A549 (cell line): Measurements from ENCODE around the gene LRP1. TPM values are rescaled to one million over a fixed set of nuclear protein-coding genes. Genes with fewer than 3 reads are reported as not detected.
A peak's percentile ranks its signal among the peaks of the same experiment; 100 is the strongest.

ENCODE experiments used
- ATAC-seq, 2 experiments: fragments of 200-7000 bp in 1 of 2; fragments of >200 bp in 1 of 2; cut with Nextera tagmentation in 1 of 2; cut with Tn5 transposase in 1 of 2; 3 replicates each; pipeline versions ENCODE4 v1.8.0 to v1.9.1; 2018 to 2020; ENCODE audit warnings: mild to moderate bottlenecking in 1 of 2, moderate library complexity in 1 of 2
- CTCF ChIA-PET: fragments of 300-600 bp; sonication (Branson Sonifier 250); formaldehyde crosslinking; extraction: SDS; loops from one replicate; lab custom pipeline; 2021; ENCODE audit warnings: antibody characterized with exemption, inconsistent platforms; lab: Yijun Ruan, JAX
- POLR2A ChIA-PET: fragments of 350-600 bp; formaldehyde crosslinking; extraction: SDS; loops from one replicate; lab custom pipeline; 2021; ENCODE audit warnings: antibody characterized with exemption, inconsistent platforms; lab: Yijun Ruan, JAX
- DNase-seq, 2 experiments: peaks; one replicate each; pipeline versions ENCODE4 v3.0.0 to v3.0.0-alpha.2; 2011 to 2016; ENCODE audit warnings: low read depth in 1 of 2, low spot score in 1 of 2
- FAIRE-seq: peaks from 2 replicates; lab custom pipeline; 2011; peaks lifted over from hg19 to GRCh38; lab: Jason Lieb, UNC
- H3K27ac ChIP-seq, 2 experiments: fragments of >200 bp; sonication (Bioruptor Twin); formaldehyde crosslinking; 3 replicates each; pipeline ENCODE4 v1.5.1; 2016 to 2017
- H3K4me1 ChIP-seq: fragments of >200 bp; sonication (Bioruptor Twin); formaldehyde crosslinking; 3 replicates; pipeline ENCODE4 v1.6.1; 2016
- H3K4me2 ChIP-seq: fragments of >200 bp; sonication (Bioruptor Twin); formaldehyde crosslinking; 3 replicates; pipeline ENCODE4 v1.6.1; 2016
- H3K4me3 ChIP-seq: fragments of >200 bp; sonication (Bioruptor Twin); formaldehyde crosslinking; 3 replicates; pipeline ENCODE4 v1.5.1; 2016
- H3K9me3 ChIP-seq: fragments of >200 bp; sonication (Bioruptor Twin); formaldehyde crosslinking; 3 replicates; pipeline ENCODE4 v1.6.1; 2016
- CBX2 ChIP-seq: fragments of 200-600 bp; sonication (generic); IDR thresholded peaks from 2 replicates; pipeline ENCODE4 v1.6.1; 2016; ENCODE audit warnings: low read depth, mild to moderate bottlenecking, borderline replicate concordance
- CBX8 ChIP-seq: fragments of 200-600 bp; sonication (generic); IDR thresholded peaks from 2 replicates; pipeline ENCODE4 v1.6.1; 2016
- CHD2 ChIP-seq: fragments of 150-350 bp; IDR thresholded peaks from 2 replicates; pipeline ENCODE4 v1.6.1; 2014; ENCODE audit warnings: low read length; ENCODE audit not compliant: partially characterized antibody
- CHD4 ChIP-seq: fragments of 200-600 bp; sonication (generic); IDR thresholded peaks from 2 replicates; pipeline ENCODE4 v1.6.1; 2016; ENCODE audit warnings: antibody characterized with exemption, mild to moderate bottlenecking, borderline replicate concordance
- EHF ChIP-seq: fragments of 250-450 bp; sonication (Bioruptor Pico); IDR thresholded peaks from 2 replicates; pipeline ENCODE4 v1.5.0; 2020; ENCODE audit warnings: mild to moderate bottlenecking
- EHMT2 ChIP-seq: fragments of 200-600 bp; sonication (generic); IDR thresholded peaks from 2 replicates; pipeline ENCODE4 v1.6.1; 2016; ENCODE audit warnings: antibody characterized with exemption, low read depth, mild to moderate bottlenecking, moderate library complexity
- EP300 ChIP-seq, 2 experiments: fragments of >200 bp; sonication (Bioruptor Twin); formaldehyde crosslinking; IDR thresholded peaks; 2 replicates in 1 of 2; 3 replicates in 1 of 2; pipeline ENCODE4 v1.6.1; 2016 to 2017
- ESRRA ChIP-seq: fragments of 150-350 bp; IDR thresholded peaks from 2 replicates; pipeline ENCODE4 v1.6.1; 2014; ENCODE audit warnings: mild to moderate bottlenecking, low read length, borderline replicate concordance
- FOXS1 ChIP-seq: fragments of 250-450 bp; sonication (Bioruptor Pico); IDR thresholded peaks from 2 replicates; pipeline ENCODE4 v1.5.0; 2020; ENCODE audit warnings: mild to moderate bottlenecking, moderate library complexity
- GATA3 ChIP-seq: IDR thresholded peaks from 2 replicates; pipeline ENCODE4 v1.6.1; 2012; ENCODE audit warnings: borderline replicate concordance
- HEYL ChIP-seq: fragments of 250-450 bp; sonication (Bioruptor Pico); IDR thresholded peaks from 2 replicates; pipeline ENCODE4 v1.8.0; 2021; ENCODE audit warnings: mild to moderate bottlenecking, moderate library complexity
- HOXB5 ChIP-seq: fragments of 250-450 bp; sonication (Bioruptor Pico); IDR thresholded peaks from 2 replicates; pipeline ENCODE4 v1.5.0; 2020; ENCODE audit warnings: mild to moderate bottlenecking, moderate library complexity
- JUN ChIP-seq, 2 experiments: fragments of >200 bp; sonication (Bioruptor Twin); formaldehyde crosslinking; IDR thresholded peaks; 2 replicates in 1 of 2; 3 replicates in 1 of 2; pipeline ENCODE4 v1.6.1; 2016 to 2017
- KDM1A ChIP-seq: fragments of 200-600 bp; sonication (generic); IDR thresholded peaks from 2 replicates; pipeline ENCODE4 v1.6.1; 2016; ENCODE audit warnings: low read depth, mild to moderate bottlenecking
- KDM5A ChIP-seq: fragments of 200-600 bp; sonication (generic); IDR thresholded peaks from 2 replicates; pipeline ENCODE4 v1.6.1; 2016; ENCODE audit warnings: antibody characterized with exemption, mild to moderate bottlenecking
- MAFK ChIP-seq: fragments of 450-650 bp; IDR thresholded peaks from 2 replicates; pipeline ENCODE4 v1.6.1; 2014; ENCODE audit not compliant: partially characterized antibody
- MAZ ChIP-seq: fragments of 150-350 bp; IDR thresholded peaks from 2 replicates; pipeline ENCODE4 v1.6.1; 2014; ENCODE audit warnings: antibody characterized with exemption, low read depth, low read length, borderline replicate concordance
- MYC ChIP-seq: IDR thresholded peaks from 2 replicates; pipeline ENCODE4 v1.6.1; 2012; ENCODE audit warnings: mild to moderate bottlenecking, inconsistent platforms, low read length, improper control_type of control experiment, borderline replicate concordance
- NPAS2 ChIP-seq: fragments of 250-450 bp; sonication (Bioruptor Pico); IDR thresholded peaks from 2 replicates; pipeline ENCODE4 v1.8.0; 2022; ENCODE audit warnings: mild to moderate bottlenecking, moderate library complexity, borderline replicate concordance
- PBX3 ChIP-seq: IDR thresholded peaks from 2 replicates; pipeline ENCODE4 v1.6.1; 2012
- POLR2A ChIP-seq: IDR thresholded peaks from 2 replicates; pipeline ENCODE4 v1.6.1; 2012; ENCODE audit warnings: mild to moderate bottlenecking, low read length
- POLR2AphosphoS2 ChIP-seq: conservative IDR thresholded peaks from 2 replicates; pipeline ENCODE4 v1.6.1; 2012; ENCODE audit warnings: low read length, improper control_type of control experiment, inconsistent platforms
- RAD21 ChIP-seq, 2 experiments: fragments of >200 bp in 1 of 2; sonication (Bioruptor Twin) in 1 of 2; formaldehyde crosslinking in 1 of 2; IDR thresholded peaks in 1 of 2; conservative IDR thresholded peaks in 1 of 2; 2 replicates in 1 of 2; 3 replicates in 1 of 2; pipeline ENCODE4 v1.6.1; 2012 to 2018; ENCODE audit warnings: inconsistent platforms in 1 of 2
- RFX5 ChIP-seq: fragments of 450-650 bp; IDR thresholded peaks from 2 replicates; pipeline ENCODE4 v1.7.1; 2014; ENCODE audit warnings: antibody characterized with exemption, mild to moderate bottlenecking, moderate library complexity
- RNF2 ChIP-seq: fragments of 200-600 bp; sonication (generic); IDR thresholded peaks from 2 replicates; pipeline ENCODE4 v1.6.1; 2016; ENCODE audit warnings: low read depth, mild to moderate bottlenecking, antibody characterized with exemption, moderate library complexity, borderline replicate concordance
- SREBF2 ChIP-seq: fragments of 450-650 bp; IDR thresholded peaks from 2 replicates; pipeline ENCODE4 v1.6.1; 2014; ENCODE audit warnings: mild to moderate bottlenecking, moderate library complexity
- TFCP2L1 ChIP-seq: fragments of 250-450 bp; sonication (Bioruptor Pico); IDR thresholded peaks from 2 replicates; pipeline ENCODE4 v1.5.0; 2021; ENCODE audit warnings: mild to moderate bottlenecking
- TP53 ChIP-seq: fragments of 250-450 bp; sonication (Bioruptor Pico); IDR thresholded peaks from 2 replicates; pipeline ENCODE4 v1.5.0; 2021; ENCODE audit warnings: mild to moderate bottlenecking, moderate library complexity
- ZC3H11A ChIP-seq: fragments of 450-650 bp; IDR thresholded peaks from 2 replicates; pipeline ENCODE4 v1.6.1; 2014; ENCODE audit warnings: antibody characterized with exemption, mild to moderate bottlenecking
- ZSCAN20 ChIP-seq: fragments of 250-450 bp; sonication (Bioruptor Pico); IDR thresholded peaks from 2 replicates; pipeline ENCODE4 v1.8.0; 2022; ENCODE audit warnings: mild to moderate bottlenecking, moderate library complexity
- WGBS: methylation state at CpG from one replicate; pipeline ENCODE4 v1.1.6; 2017; ENCODE audit errors: missing lambda C conversion rate; 5-methylcytosine and 5-hydroxymethylcytosine counted together
- polyA plus RNA-seq, 4 experiments: library from polyadenylated mRNA; depleted of rRNA in 3 of 4; stranded (reverse); fragments of >200 nt; fragmentation: RNase III in 1 of 4; extraction: RNeasy Plus Mini Kit Qiagen cat#74134 plus additional on column Dnase treatment in 1 of 4; gene quantifications; 2 replicates in 3 of 4; 3 replicates in 1 of 4; pipeline ENCODE4 v1.2.3, GENCODE V29; 2011 to 2017
- TF ChIP-seq, protein P1 (sequence below): fragments of >200 bp; sonication (Bioruptor Twin); formaldehyde crosslinking; IDR thresholded peaks from 2 replicates; pipeline ENCODE4 v1.6.1; 2016
- TF ChIP-seq, protein P2 (sequence below): fragments of 450-650 bp; IDR thresholded peaks from 2 replicates; pipeline ENCODE4 v1.6.1; 2014; ENCODE audit warnings: antibody characterized with exemption

LRP1 gene
- polyA plus RNA-seq, 2 of the 4 experiments (the other 2 are of a cell fraction): 5.6 to 9.4 TPM

DNA sequence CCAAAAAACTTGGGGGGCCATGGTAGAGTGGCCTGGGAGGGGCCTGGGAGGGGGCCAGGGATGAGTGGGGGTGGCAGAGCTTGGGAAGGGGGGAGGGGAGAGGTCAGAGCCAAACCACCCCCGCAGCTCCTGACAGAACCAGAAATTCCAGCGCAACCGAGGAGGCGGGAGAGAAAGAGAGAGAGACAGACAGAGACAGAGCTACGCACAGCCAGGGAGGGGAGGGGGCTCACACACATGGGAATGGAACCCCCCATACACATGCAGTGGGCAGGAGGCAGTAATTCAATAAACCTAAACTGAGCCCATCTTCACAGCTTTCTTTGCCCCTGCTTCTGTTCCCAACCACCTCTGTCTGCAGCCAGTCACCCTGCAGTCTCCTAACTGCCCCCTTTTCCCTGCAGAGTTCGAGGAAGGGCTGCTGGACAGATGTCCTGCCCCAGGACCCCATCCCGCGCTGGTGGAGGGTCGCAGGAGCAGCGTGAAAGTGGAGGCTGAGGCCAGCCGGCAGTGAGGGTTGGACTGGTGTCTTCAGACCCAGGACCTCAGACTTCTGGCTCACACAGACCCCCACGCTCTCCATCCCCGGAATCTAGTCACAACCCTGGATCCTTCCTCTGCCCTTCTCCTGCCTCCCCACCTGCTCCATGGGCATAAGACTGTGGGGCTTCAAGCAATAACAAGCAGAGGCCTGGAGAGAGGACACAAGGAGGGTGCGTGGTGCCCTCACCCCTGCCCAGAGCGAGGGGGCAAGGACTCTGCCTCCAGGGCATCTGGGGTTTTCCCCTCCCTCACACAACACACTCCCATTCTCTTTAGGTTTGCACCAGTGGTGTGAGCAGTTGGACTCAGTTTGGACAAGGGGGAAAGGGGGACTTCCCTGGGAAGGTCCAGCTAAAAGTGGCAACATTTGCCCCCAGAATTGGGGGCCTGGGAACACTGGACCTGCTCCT lies 33.8 kb upstream of the LRP1 start:
- Histone ChIP-seq H3K4me3 (no peak overlapping the region), H3K4me1 (peaks cover 11% of the 10 kb centered on the region; the same call in 2 of the 3 replicates), H3K27ac (no peak overlapping the region), H3K9me3 (no peaks in the 10 kb centered on the region), H3K4me2 (no peak overlapping the region)
- FAIRE-seq: no peak
- no peak for TF ChIP-seq HEYL (CRISPR knock-in tag)
- TF ChIP-seq SREBF2: no peak
- no peak for TF ChIP-seq NPAS2
- TF ChIP-seq RFX5: no peak
- TF ChIP-seq POLR2AphosphoS2: no peak
- TF ChIP-seq CBX8: no peak
- TF ChIP-seq, protein P1, sequence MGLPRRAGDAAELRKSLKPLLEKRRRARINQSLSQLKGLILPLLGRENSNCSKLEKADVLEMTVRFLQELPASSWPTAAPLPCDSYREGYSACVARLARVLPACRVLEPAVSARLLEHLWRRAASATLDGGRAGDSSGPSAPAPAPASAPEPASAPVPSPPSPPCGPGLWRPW: no peak
- TF ChIP-seq FOXS1 (CRISPR knock-in tag): no peak
- TF ChIP-seq RAD21 (conservative IDR thresholded peaks at IDR 0.05 in 1 of 2, IDR thresholded peaks at IDR 0.05 in 1 of 2): no peak
- TF ChIP-seq, protein P2, sequence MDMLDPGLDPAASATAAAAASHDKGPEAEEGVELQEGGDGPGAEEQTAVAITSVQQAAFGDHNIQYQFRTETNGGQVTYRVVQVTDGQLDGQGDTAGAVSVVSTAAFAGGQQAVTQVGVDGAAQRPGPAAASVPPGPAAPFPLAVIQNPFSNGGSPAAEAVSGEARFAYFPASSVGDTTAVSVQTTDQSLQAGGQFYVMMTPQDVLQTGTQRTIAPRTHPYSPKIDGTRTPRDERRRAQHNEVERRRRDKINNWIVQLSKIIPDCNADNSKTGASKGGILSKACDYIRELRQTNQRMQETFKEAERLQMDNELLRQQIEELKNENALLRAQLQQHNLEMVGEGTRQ: no peak
- DNase-seq: no peak
- WGBS: 89% methylated on average over 15 of the region's 15 CpGs
- ATAC-seq: no peak
- ChIA-PET CTCF (interaction anchor here (1.3 to 18.3 kb wide), 10 partner anchors 7 to 87 kb away, joined by 4 to 330 read pairs (median 11); partner anchors contain the start of genes MYO1A and STAT6), POLR2A (no interaction called here)

DNA sequence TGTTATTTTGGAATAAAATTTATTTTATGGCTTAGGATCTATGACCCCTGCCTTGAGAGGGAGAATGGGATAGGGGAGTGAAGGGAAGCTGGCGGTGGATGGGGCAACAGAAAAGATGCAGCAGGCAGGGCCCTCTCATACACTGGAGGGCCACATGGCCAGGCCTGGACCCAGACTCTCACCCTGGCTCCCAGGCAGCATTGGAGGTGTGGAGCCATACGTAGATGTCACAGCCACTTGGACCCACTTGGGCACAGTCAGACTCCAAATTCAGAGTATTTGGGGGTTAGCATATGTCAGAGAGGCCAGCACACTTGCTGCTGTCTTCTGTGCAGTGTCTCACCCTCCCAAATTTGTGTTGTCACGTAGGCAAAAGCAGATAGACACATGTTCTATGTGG lies 32.8 kb upstream of the LRP1 start:
- Histone ChIP-seq H3K27ac (no peak overlapping the region), H3K4me3 (no peak overlapping the region), H3K4me2 (no peak overlapping the region), H3K4me1 (peaks cover 6% of the 10 kb centered on the region; the same call in 2 of the 3 replicates), H3K9me3 (no peaks in the 10 kb centered on the region)
- ChIA-PET CTCF (interaction anchor here (1.3 to 18.3 kb wide), 5 partner anchors 13 to 88 kb away, joined by 6 to 330 read pairs (median 10); partner anchors contain the start of gene STAT6), POLR2A (no interaction called here)
- FAIRE-seq: no peak
- no peak for ATAC-seq
- DNase-seq: no peak
- TF ChIP-seq EP300 (IDR thresholded peaks at IDR 0.05): no peak
- no peak for TF ChIP-seq TP53 (CRISPR knock-in tag)
- TF ChIP-seq PBX3: no peak
- no peak for TF ChIP-seq MYC
- TF ChIP-seq CHD2: no peak
- no peak for TF ChIP-seq ZC3H11A
- no peak for TF ChIP-seq JUN (IDR thresholded peaks at IDR 0.05)
- no peak for TF ChIP-seq NPAS2
- no peak for TF ChIP-seq GATA3
- TF ChIP-seq KDM5A: no peak
- no peak for TF ChIP-seq HOXB5 (CRISPR knock-in tag)
- TF ChIP-seq ESRRA: no peak
- 94% methylated on average over 3 of the region's 3 CpGs for WGBS

- ATAC-seq (peak in 1 of 2 experiments; percentile 14; a peak in 3 of 6 replicates), FAIRE-seq (no peak), DNase-seq (no peak)
- ChIA-PET CTCF (interaction anchor here (1.3 to 18.3 kb wide), 4 partner anchors 12 to 87 kb away, joined by 6 to 330 read pairs (median 81); partner anchors contain the start of gene STAT6), POLR2A (interaction anchor here (2.2 kb wide), 1 partner anchor 15 kb away, joined by 12 read pairs; the partner anchor contains the start of gene STAT6)
- H3K4me1 ChIP-seq: 0 out of 3 replicates have a peak, but pooled peaks cover 4% of the 10 kb centered on the region
- no peak overlapping the region for H3K27ac ChIP-seq
- WGBS: 93% methylated on average over 6 of the region's 6 CpGs
- no peaks in the 10 kb centered on the region for H3K9me3 ChIP-seq
- TF ChIP-seq EHF (CRISPR knock-in tag): no peak
- no peak for TF ChIP-seq CHD4
- TF ChIP-seq POLR2A: no peak
- TF ChIP-seq POLR2AphosphoS2: no peak
- no peak for TF ChIP-seq RAD21 (conservative IDR thresholded peaks at IDR 0.05 in 1 of 2, IDR thresholded peaks at IDR 0.05 in 1 of 2)
- no peak for TF ChIP-seq JUN (IDR thresholded peaks at IDR 0.05)
- no peak for TF ChIP-seq CBX2
- TF ChIP-seq TP53 (CRISPR knock-in tag): no peak
- TF ChIP-seq TFCP2L1: no peak
- no peak for TF ChIP-seq RNF2
- no peak for TF ChIP-seq KDM1A
- no peak for TF ChIP-seq MAFK
- TF ChIP-seq MYC: no peak
- TF ChIP-seq, protein P1: no peak
- TF ChIP-seq MAZ: no peak
- no peak for TF ChIP-seq SREBF2
- no peak for TF ChIP-seq ZSCAN20 (CRISPR knock-in tag)
- TF ChIP-seq EHMT2: no peak
- H3K4me3 ChIP-seq: no peak overlapping the region
- no peak overlapping the region for H3K4me2 ChIP-seq
These were observed 32.1 kb upstream of the LRP1 start for GRCh38 chr12:57096099-57096572.
